OCI-LY3 (cell line): ENCODE data around the gene IFT25.

Source experiments
- H2AFZ ChIP-seq: fragments of 200-600, 300-600 bp; shearing (Covaris generic); 2 replicates; pipeline ENCODE4 v1.6.0; 2014; ENCODE audit warnings: antibody characterized with exemption, low read depth, low read length
- H3K27ac ChIP-seq: fragments of 200-600, 300-600 bp; sonication (generic); 2 replicates; pipeline ENCODE4 v1.5.1; 2014; ENCODE audit warnings: mild to moderate bottlenecking, low read length, moderate library complexity, mixed read lengths
- H3K27me3 ChIP-seq: fragments of 200-600, 300-600 bp; sonication (generic); 2 replicates; pipeline ENCODE4 v1.6.1; 2014; ENCODE audit warnings: low read depth, low read length, mixed read lengths
- H3K36me3 ChIP-seq: fragments of 200-600, 300-600 bp; sonication (generic); replicated peaks from 2 replicates; pipeline ENCODE3; 2014; ENCODE audit warnings: low read depth, low read length, mixed read lengths
- H3K4me1 ChIP-seq: fragments of 300-600, 200-600 bp; sonication (generic); 2 replicates; pipeline ENCODE4 v1.6.1; 2014; ENCODE audit warnings: low read length, mixed read lengths
- H3K4me2 ChIP-seq: fragments of 200-600, 300-600 bp; sonication (generic); 2 replicates; pipeline ENCODE4 v1.6.1; 2014; ENCODE audit warnings: low read length, mixed read lengths
- H3K4me3 ChIP-seq: fragments of 300-600, 200-600 bp; sonication (generic); 2 replicates; pipeline ENCODE4 v1.5.1; 2014; ENCODE audit warnings: antibody characterized with exemption, mild to moderate bottlenecking, low read length, moderate library complexity
- H3K79me2 ChIP-seq: fragments of 300-600, 200-600 bp; shearing (Covaris generic); 2 replicates; pipeline ENCODE4 v1.6.1; 2014; ENCODE audit warnings: mild to moderate bottlenecking, low read length, mixed read lengths
- H3K9ac ChIP-seq: fragments of 300-600, 200-600 bp; shearing (Covaris generic); 2 replicates; pipeline ENCODE4 v1.6.0; 2014; ENCODE audit warnings: mild to moderate bottlenecking, low read length, moderate library complexity
- H3K9me3 ChIP-seq: fragments of 200-600, 300-600 bp; shearing (Covaris generic); 2 replicates; pipeline ENCODE4 v1.6.1; 2014; ENCODE audit warnings: low read length, mixed read lengths; ENCODE audit not compliant: insufficient read depth
- H4K20me1 ChIP-seq: fragments of 200-600, 300-600 bp; sonication (generic); 2 replicates; pipeline ENCODE4 v1.6.1; 2016; ENCODE audit warnings: low read length, mixed read lengths; ENCODE audit not compliant: insufficient read depth
- EZH2phosphoT487 ChIP-seq: fragments of 200-600 bp; shearing (Covaris generic); IDR thresholded peaks from 2 replicates; pipeline ENCODE4 v1.6.1; 2018; ENCODE audit warnings: antibody characterized with exemption, mixed run types, low read depth
- TF ChIP-seq, protein P1 (sequence below): fragments of 200-600, 300-600 bp; sonication (generic); IDR thresholded peaks from 2 replicates; pipeline ENCODE4 v1.5.1; 2014; ENCODE audit warnings: antibody characterized with exemption, low read length, low read depth

The IFT25 gene

DNA sequence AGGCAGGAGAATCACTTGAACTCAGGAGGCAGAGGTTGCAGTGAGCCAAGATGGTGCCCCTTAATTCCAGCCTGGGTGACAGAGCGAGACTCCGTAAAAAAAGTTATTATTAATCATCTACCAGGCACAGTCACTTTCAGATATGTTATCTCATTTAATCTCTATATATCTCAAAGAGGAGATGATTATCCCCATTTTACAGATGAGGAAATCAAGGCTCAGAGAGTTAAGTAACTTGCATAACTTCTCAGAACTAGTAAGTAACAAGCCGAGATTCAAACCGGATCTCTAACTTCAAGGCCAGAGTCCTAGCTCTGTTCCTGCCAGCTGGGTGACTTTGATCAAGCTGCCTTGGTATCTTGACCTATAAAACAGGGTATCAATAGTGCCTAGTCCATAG is 34.1 kb downstream of the IFT25 start:
- Histone ChIP-seq H4K20me1 (no peaks in the 10 kb centered on the region), H3K9me3 (no peaks in the 10 kb centered on the region), H3K27ac (no peak overlapping the region), H3K4me2 (no peak overlapping the region), H3K79me2 (no peaks in the 10 kb centered on the region), H3K9ac (no peak overlapping the region), H2AFZ (no peak overlapping the region), H3K36me3 (no peaks in the 10 kb centered on the region), H3K4me1 (no peaks in the 10 kb centered on the region), H3K27me3 (no peaks in the 10 kb centered on the region), H3K4me3 (no peak overlapping the region)
- TF ChIP-seq EZH2phosphoT487: no peak
- TF ChIP-seq, protein P1, sequence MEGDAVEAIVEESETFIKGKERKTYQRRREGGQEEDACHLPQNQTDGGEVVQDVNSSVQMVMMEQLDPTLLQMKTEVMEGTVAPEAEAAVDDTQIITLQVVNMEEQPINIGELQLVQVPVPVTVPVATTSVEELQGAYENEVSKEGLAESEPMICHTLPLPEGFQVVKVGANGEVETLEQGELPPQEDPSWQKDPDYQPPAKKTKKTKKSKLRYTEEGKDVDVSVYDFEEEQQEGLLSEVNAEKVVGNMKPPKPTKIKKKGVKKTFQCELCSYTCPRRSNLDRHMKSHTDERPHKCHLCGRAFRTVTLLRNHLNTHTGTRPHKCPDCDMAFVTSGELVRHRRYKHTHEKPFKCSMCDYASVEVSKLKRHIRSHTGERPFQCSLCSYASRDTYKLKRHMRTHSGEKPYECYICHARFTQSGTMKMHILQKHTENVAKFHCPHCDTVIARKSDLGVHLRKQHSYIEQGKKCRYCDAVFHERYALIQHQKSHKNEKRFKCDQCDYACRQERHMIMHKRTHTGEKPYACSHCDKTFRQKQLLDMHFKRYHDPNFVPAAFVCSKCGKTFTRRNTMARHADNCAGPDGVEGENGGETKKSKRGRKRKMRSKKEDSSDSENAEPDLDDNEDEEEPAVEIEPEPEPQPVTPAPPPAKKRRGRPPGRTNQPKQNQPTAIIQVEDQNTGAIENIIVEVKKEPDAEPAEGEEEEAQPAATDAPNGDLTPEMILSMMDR: no peak

DNA sequence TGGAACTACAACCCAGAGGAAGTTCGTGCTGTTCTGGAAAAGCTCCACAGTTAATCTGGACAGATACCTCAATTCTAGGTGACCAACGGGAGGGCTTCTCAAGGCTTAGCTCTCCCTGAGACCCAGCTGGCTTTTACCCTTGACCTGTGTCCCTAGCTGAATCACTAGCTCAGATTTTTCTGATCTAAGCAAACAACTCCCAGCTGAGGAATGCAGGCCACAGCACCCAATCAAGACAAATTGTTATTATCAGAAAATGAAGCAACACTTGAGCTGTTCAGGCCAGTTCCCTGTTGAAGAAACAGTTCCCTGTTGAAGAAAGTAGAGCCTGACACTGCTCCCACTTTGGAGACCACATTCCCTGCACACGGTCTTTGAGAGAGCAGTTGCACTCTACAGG is 35.6 kb downstream of the IFT25 start:
- Histone ChIP-seq H3K9ac (no peak overlapping the region), H3K4me2 (no peak overlapping the region), H3K4me3 (no peak overlapping the region), H3K79me2 (no peaks in the 10 kb centered on the region), H4K20me1 (no peaks in the 10 kb centered on the region), H3K27me3 (no peaks in the 10 kb centered on the region), H3K36me3 (no peaks in the 10 kb centered on the region), H2AFZ (no peak overlapping the region), H3K27ac (no peak overlapping the region), H3K9me3 (no peaks in the 10 kb centered on the region), H3K4me1 (no peaks in the 10 kb centered on the region)
- TF ChIP-seq, protein P1: no peak
- no peak for TF ChIP-seq EZH2phosphoT487

GRCh38 chr1:53906121-53906520 is 39.4 kb downstream of the IFT25 start:
- Histone ChIP-seq H3K4me2 (no peak overlapping the region), H3K79me2 (no peaks in the 10 kb centered on the region), H3K27me3 (no peaks in the 10 kb centered on the region), H3K4me1 (no peaks in the 10 kb centered on the region), H3K27ac (no peak overlapping the region), H3K4me3 (no peak overlapping the region), H3K9ac (no peak overlapping the region), H4K20me1 (no peaks in the 10 kb centered on the region), H3K9me3 (no peaks in the 10 kb centered on the region), H3K36me3 (no peaks in the 10 kb centered on the region), H2AFZ (no peak overlapping the region)
- TF ChIP-seq EZH2phosphoT487: no peak

GRCh38 chr1:53905509-53905908 is 40.0 kb downstream of the IFT25 start:
- H3K4me2 ChIP-seq: no peak overlapping the region
- TF ChIP-seq, protein P1: no peak
- no peak for TF ChIP-seq EZH2phosphoT487
- H3K9ac ChIP-seq: no peak overlapping the region
- no peaks in the 10 kb centered on the region for H3K79me2 ChIP-seq
- no peak overlapping the region for H2AFZ ChIP-seq
- H4K20me1 ChIP-seq: no peaks in the 10 kb centered on the region
- no peak overlapping the region for H3K4me3 ChIP-seq
- no peak overlapping the region for H3K27ac ChIP-seq
- no peaks in the 10 kb centered on the region for H3K9me3 ChIP-seq
- no peaks in the 10 kb centered on the region for H3K4me1 ChIP-seq
- H3K27me3 ChIP-seq: no peaks in the 10 kb centered on the region
- no peaks in the 10 kb centered on the region for H3K36me3 ChIP-seq
